ENCODE results near the gene INO80C.

INO80C gene

DNA sequence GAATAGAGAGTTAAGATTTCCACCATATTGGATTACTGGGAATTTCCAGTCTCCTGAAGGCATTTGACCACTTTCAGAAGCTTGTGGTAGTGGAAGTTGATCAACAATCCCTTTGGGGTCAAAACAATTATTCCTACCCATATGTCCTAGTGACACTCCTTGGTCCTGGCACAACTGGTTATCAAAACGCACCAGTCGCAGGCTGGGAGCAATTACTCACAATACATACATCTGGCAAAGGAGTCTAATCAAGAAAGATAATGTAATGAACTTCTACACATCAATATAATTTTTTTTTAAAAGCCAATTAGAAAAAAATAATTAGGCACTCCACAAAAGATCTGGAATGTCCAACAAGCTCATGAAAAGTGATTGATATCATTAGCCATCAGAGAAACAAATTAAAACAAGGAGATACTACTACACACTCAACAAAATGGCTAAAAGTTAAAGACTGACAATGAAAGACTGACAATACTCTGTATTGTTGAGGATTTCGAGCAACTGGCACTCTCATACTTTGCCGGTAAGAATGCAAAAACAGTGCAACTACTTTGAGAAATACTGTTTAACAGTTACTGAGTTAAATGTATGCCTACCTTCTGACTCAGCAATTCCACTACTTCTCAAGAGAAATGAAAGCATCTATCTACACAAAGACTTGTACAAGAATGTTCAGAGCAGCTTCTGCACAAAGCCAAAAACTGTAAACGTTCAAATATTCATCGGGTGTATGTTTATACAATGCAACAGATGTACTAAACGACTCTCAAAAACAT is 2.0 kb downstream of the INO80C start:
- no peak overlapping the region for H3K4me3 ChIP-seq (ENCODE audit: low read depth, low read length, poor library complexity, severe bottlenecking)
- no peaks in the 10 kb centered on the region for H3K9me3 ChIP-seq (ENCODE audit: low read length)
- no peak for TF ChIP-seq EZH2 (IDR thresholded peaks at IDR 0.05; ENCODE audit: borderline replicate concordance, low read length)
- TF ChIP-seq, protein P1, sequence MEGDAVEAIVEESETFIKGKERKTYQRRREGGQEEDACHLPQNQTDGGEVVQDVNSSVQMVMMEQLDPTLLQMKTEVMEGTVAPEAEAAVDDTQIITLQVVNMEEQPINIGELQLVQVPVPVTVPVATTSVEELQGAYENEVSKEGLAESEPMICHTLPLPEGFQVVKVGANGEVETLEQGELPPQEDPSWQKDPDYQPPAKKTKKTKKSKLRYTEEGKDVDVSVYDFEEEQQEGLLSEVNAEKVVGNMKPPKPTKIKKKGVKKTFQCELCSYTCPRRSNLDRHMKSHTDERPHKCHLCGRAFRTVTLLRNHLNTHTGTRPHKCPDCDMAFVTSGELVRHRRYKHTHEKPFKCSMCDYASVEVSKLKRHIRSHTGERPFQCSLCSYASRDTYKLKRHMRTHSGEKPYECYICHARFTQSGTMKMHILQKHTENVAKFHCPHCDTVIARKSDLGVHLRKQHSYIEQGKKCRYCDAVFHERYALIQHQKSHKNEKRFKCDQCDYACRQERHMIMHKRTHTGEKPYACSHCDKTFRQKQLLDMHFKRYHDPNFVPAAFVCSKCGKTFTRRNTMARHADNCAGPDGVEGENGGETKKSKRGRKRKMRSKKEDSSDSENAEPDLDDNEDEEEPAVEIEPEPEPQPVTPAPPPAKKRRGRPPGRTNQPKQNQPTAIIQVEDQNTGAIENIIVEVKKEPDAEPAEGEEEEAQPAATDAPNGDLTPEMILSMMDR (IDR thresholded peaks at IDR 0.05; ENCODE audit: low read length): no peak
- no peak overlapping the region for H3K27ac ChIP-seq (ENCODE audit: low read depth, low read length, poor library complexity, severe bottlenecking)
- no peaks in the 10 kb centered on the region for H3K79me2 ChIP-seq (ENCODE audit: insufficient read depth, low read length)
- no peaks in the 10 kb centered on the region for H4K20me1 ChIP-seq (ENCODE audit: insufficient read depth, low read length)
- peaks cover 31% of the 10 kb centered on the region for H3K4me1 ChIP-seq (ENCODE audit: insufficient read depth, low read length, severe bottlenecking)
- no peaks in the 10 kb centered on the region for H3K27me3 ChIP-seq (ENCODE audit: insufficient read depth, low read length)
- no peaks in the 10 kb centered on the region for H3K9me2 ChIP-seq (ENCODE audit: low read depth, low read length)
- no peak overlapping the region for H3K4me2 ChIP-seq (ENCODE audit: low read length)
- no peaks in the 10 kb centered on the region for H3F3A ChIP-seq (ENCODE audit: insufficient read depth, low read length)
- no peak overlapping the region for H3K9ac ChIP-seq (ENCODE audit: low read length)
- no peak overlapping the region for H2AFZ ChIP-seq (ENCODE audit: low read length)
- no peaks in the 10 kb centered on the region; the same call in 1 of the 2 replicates for H3K36me3 ChIP-seq (ENCODE audit: insufficient read depth, low read length)

GRCh38 chr18:35494251-35495220 is 3.2 kb downstream of the INO80C start:
- Histone ChIP-seq H3K27ac (ENCODE audit: low read depth, low read length, poor library complexity, severe bottlenecking) (no peak overlapping the region), H3K4me2 (ENCODE audit: low read length) (no peak overlapping the region), H3K4me1 (ENCODE audit: insufficient read depth, low read length, severe bottlenecking) (peaks cover 31% of the 10 kb centered on the region)

GRCh38 chr18:35491700-35492077 is 6.1 kb downstream of the INO80C start:
- Histone ChIP-seq H3K4me1 (ENCODE audit: insufficient read depth, low read length, severe bottlenecking) (peaks cover 20% of the 10 kb centered on the region), H3K27me3 (ENCODE audit: insufficient read depth, low read length) (no peaks in the 10 kb centered on the region), H3K9ac (ENCODE audit: low read length) (no peak overlapping the region), H3K9me2 (ENCODE audit: low read depth, low read length) (no peaks in the 10 kb centered on the region), H2AFZ (ENCODE audit: low read length) (no peak overlapping the region), H3K27ac (ENCODE audit: low read depth, low read length, poor library complexity, severe bottlenecking) (no peak overlapping the region), H4K20me1 (ENCODE audit: insufficient read depth, low read length) (no peaks in the 10 kb centered on the region), H3K4me3 (ENCODE audit: low read depth, low read length, poor library complexity, severe bottlenecking) (no peak overlapping the region), H3K9me3 (ENCODE audit: low read length) (no peaks in the 10 kb centered on the region), H3F3A (ENCODE audit: insufficient read depth, low read length) (no peaks in the 10 kb centered on the region), H3K36me3 (ENCODE audit: insufficient read depth, low read length) (no peaks in the 10 kb centered on the region; the same call in 1 of the 2 replicates), H3K79me2 (ENCODE audit: insufficient read depth, low read length) (no peaks in the 10 kb centered on the region), H3K4me2 (ENCODE audit: low read length) (no peak overlapping the region)
- TF ChIP-seq, protein P1 (IDR thresholded peaks at IDR 0.05; ENCODE audit: low read length): no peak
- TF ChIP-seq EZH2 (IDR thresholded peaks at IDR 0.05; ENCODE audit: borderline replicate concordance, low read length): no peak

More at GRCh38 chr18:35494251-35495220, 3.2 kb downstream of the INO80C start:
- Histone ChIP-seq H3K9me2 (ENCODE audit: low read depth, low read length) (no peaks in the 10 kb centered on the region), H3K79me2 (ENCODE audit: insufficient read depth, low read length) (no peaks in the 10 kb centered on the region), H3K9ac (ENCODE audit: low read length) (no peak overlapping the region), H4K20me1 (ENCODE audit: insufficient read depth, low read length) (no peaks in the 10 kb centered on the region), H3F3A (ENCODE audit: insufficient read depth, low read length) (no peaks in the 10 kb centered on the region), H2AFZ (ENCODE audit: low read length) (no peak overlapping the region), H3K4me3 (ENCODE audit: low read depth, low read length, poor library complexity, severe bottlenecking) (no peak overlapping the region), H3K9me3 (ENCODE audit: low read length) (no peaks in the 10 kb centered on the region), H3K27me3 (ENCODE audit: insufficient read depth, low read length) (no peaks in the 10 kb centered on the region), H3K36me3 (ENCODE audit: insufficient read depth, low read length) (no peaks in the 10 kb centered on the region; the same call in 1 of the 2 replicates)
- TF ChIP-seq EZH2 (IDR thresholded peaks at IDR 0.05; ENCODE audit: borderline replicate concordance, low read length): no peak
- TF ChIP-seq, protein P1 (IDR thresholded peaks at IDR 0.05; ENCODE audit: low read length): no peak
